Kidney (tissue), 14 donors: ENCODE data around the gene ZNF784. TPM values are rescaled to one million over a fixed set of nuclear protein-coding genes. Genes with fewer than 3 reads are reported as not detected.
A peak's percentile ranks its signal among the peaks of the same experiment; 100 is the strongest.

Experiments used
- DNase-seq, 5 donors: peaks; one replicate each; pipeline ENCODE4 v3.0.0-alpha.2; 2013 to 2020
- FAIRE-seq: peaks from 2 replicates; lab custom pipeline; 2012; peaks lifted over from hg19 to GRCh38; lab: Jason Lieb, UNC
- H3K27ac ChIP-seq, 2 donors: one replicate each; pipeline ENCODE4 v1.7.0; 2013; ENCODE audit warnings: low read depth in 2 of 2, low read length in 2 of 2, inconsistent platforms in 1 of 2
- H3K27me3 ChIP-seq: one replicate; pipeline ENCODE4 v1.7.1; 2013; ENCODE audit warnings: low read length, inconsistent platforms; ENCODE audit not compliant: control insufficient read depth, insufficient read depth
- H3K36me3 ChIP-seq, 3 donors: one replicate each; pipeline versions ENCODE4 v1.7.0 to v1.7.1; 2013; ENCODE audit warnings: low read length in 3 of 3, control low read depth in 1 of 3, inconsistent platforms in 1 of 3; ENCODE audit not compliant: insufficient read depth in 3 of 3, control insufficient read depth in 2 of 3
- H3K4me1 ChIP-seq, 3 donors: one replicate each; pipeline versions ENCODE4 v1.7.0 to v1.7.1; 2013; ENCODE audit warnings: low read length in 3 of 3, inconsistent platforms in 1 of 3, low read depth in 1 of 3; ENCODE audit not compliant: control insufficient read depth in 2 of 3, insufficient read depth in 2 of 3
- H3K4me3 ChIP-seq, 3 donors: one replicate each; pipeline versions ENCODE4 v1.7.0 to v1.8.1; 2013; ENCODE audit warnings: low read length in 3 of 3, control low read depth in 1 of 3, inconsistent platforms in 1 of 3
- H3K9ac ChIP-seq, 3 donors: one replicate each; pipeline versions ENCODE4 v1.7.0 to v1.7.1; 2013; ENCODE audit warnings: low read length in 3 of 3, control low read depth in 1 of 3, inconsistent platforms in 1 of 3
- H3K9me3 ChIP-seq, 3 donors: one replicate each; pipeline versions ENCODE4 v1.7.0 to v1.7.1; 2013; ENCODE audit warnings: low read length in 3 of 3, control low read depth in 1 of 3, inconsistent platforms in 1 of 3; ENCODE audit not compliant: control insufficient read depth in 2 of 3, insufficient read depth in 1 of 3
- intact Hi-C: fragments of 100-400 bp; cut with DNase I; formaldehyde crosslinking; loops from one replicate; pipeline ENCODE4 v1.11.1; 2022
- polyA plus RNA-seq: library from polyadenylated mRNA; stranded (reverse); fragments of 350-450 nt; fragmentation: Illumina TruSeq; extraction: RNeasy Lipid Tissue Mini Kit (QIAGEN cat#74804); gene quantifications from one replicate; pipeline ENCODE4 v1.2.3, GENCODE V29; 2014; ENCODE audit warnings: low read depth, low replicate concordance; ENCODE audit not compliant: insufficient read depth
- total RNA-seq: library from RNA; stranded (reverse); fragmentation: NEBNext Ultra II Directional; extraction: Animal tissue kit (Norgen Biotek cat#: 25700); gene quantifications from one replicate; pipeline ENCODE4 v1.2.1, GENCODE V29; 2021
- TF ChIP-seq, protein P1 (sequence below): IDR thresholded peaks from 3 replicates; pipeline ENCODE4 v1.5.1; 2012; ENCODE audit warnings: mild to moderate bottlenecking, moderate library complexity, borderline replicate concordance; ENCODE audit not compliant: insufficient read depth; ENCODE audit errors: extremely low read depth
- donor health status: control.
- donor health status: control.
- donor health status: control.
- donor health status: control.
- donor health status: control.
- donor health status: DM: yes; HTN: yes; CAD: no.
- donor health status: Normal renal cell carcinoma (clear cell type).

Gene ZNF784
- total and polyA plus RNA-seq, 2 donors from 2014 or later: 6.6 to 9.8 TPM

DNA sequence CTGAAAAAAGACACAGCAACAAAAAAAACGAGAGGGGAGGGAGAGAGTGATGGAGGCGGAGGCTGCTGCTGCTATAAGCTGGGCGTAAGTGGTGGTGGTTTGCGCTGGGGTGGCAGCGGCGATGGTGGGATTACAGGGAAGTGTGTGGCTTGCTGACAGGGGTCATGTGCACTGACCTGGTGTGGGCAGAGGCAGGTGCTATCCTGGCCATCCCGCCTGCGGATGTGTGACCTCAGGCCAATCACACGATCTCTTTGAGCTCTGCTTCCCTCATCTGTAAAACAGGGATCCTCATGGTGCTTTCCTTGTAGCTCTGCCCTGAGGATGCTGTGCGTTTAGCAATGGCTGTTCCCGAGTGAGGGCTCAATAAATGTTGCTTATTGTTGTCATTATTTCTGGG, 13.2 kb upstream of the ZNF784 start:
- no peaks in the 10 kb centered on the region for H3K27me3 ChIP-seq
- TF ChIP-seq, protein P1, sequence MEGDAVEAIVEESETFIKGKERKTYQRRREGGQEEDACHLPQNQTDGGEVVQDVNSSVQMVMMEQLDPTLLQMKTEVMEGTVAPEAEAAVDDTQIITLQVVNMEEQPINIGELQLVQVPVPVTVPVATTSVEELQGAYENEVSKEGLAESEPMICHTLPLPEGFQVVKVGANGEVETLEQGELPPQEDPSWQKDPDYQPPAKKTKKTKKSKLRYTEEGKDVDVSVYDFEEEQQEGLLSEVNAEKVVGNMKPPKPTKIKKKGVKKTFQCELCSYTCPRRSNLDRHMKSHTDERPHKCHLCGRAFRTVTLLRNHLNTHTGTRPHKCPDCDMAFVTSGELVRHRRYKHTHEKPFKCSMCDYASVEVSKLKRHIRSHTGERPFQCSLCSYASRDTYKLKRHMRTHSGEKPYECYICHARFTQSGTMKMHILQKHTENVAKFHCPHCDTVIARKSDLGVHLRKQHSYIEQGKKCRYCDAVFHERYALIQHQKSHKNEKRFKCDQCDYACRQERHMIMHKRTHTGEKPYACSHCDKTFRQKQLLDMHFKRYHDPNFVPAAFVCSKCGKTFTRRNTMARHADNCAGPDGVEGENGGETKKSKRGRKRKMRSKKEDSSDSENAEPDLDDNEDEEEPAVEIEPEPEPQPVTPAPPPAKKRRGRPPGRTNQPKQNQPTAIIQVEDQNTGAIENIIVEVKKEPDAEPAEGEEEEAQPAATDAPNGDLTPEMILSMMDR: no peak
- no peaks in the 10 kb centered on the region for H3K36me3 ChIP-seq
- peaks cover 3 to 35% (median 7%) of the 10 kb centered on the region in 3 donors for H3K4me1 ChIP-seq
- no peaks in the 10 kb centered on the region for H3K9me3 ChIP-seq
- DNase-seq (peak in 2 of 5 donors; percentile 45 to 79), FAIRE-seq (no peak)
- intact Hi-C loops: no loop called here
- H3K4me3 ChIP-seq: no peak overlapping the region
- no peak overlapping the region for H3K9ac ChIP-seq
- H3K27ac ChIP-seq: no peak overlapping the region

DNA sequence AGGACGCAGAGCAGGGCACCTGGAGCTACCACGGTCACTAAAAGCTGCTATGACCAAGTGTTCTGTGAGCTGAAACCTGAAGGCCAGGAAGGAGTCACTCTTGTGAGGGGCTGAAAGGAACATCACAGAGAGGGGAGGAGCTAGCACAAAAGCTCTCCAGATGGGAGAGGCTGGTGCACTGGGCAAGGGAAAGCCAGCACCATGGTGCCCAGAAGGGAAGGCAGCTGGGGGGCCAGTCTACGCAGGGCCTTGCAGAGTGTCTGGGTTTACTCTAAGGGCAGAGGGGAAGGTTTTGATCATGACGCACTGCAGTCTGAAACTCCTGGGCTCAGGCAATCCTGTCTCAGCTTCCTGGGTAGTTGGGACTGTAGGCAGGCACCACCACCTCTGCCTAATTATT, 12.4 kb upstream of the ZNF784 start:
- intact Hi-C loops: no loop called here
- peak in 1 of 5 donors; percentile 39 for DNase-seq
- TF ChIP-seq, protein P1: no peak

DNA sequence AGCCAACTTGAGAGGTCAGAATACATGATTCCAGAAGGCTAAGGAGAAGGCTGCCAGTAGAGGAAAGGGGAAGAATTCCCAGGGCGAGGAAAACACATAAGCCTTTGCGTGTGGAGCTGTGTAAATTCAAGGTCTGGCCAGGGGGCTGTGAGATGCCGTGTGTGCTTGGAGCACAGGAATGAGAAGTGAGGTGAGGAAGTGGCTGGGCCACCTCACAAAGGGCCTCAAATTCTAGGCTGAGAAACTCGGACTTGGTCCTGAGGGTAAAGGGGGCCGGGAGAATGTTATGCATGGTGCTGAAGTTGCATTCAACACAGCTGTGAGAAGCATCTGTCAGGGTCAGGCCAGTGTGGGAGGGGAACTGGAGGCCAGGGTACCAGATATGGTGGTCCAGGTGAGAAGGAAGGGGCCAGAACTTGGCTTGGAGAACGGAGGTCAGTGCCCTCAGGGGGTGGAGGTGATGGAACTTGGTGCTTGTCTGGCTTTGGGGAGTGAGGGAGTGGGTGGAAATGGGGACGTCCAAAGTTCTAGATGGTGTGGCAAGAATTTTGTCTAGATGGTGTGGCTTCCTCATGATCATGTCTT, 11.6 kb upstream of the ZNF784 start:
- Histone ChIP-seq H3K9me3 (no peaks in the 10 kb centered on the region), H3K4me3 (peak overlapping the region; percentile 95 to 100 (median 97)), H3K4me1 (peaks cover 3 to 31% (median 7%) of the 10 kb centered on the region in 3 donors), H3K27ac (peak overlapping the region; percentile 97), H3K27me3 (no peaks in the 10 kb centered on the region), H3K36me3 (no peaks in the 10 kb centered on the region), H3K9ac (peak overlapping the region; percentile 98 to 100 (median 100))
- DNase-seq (peak in 1 of 5 donors; percentile 53), FAIRE-seq (no peak)
- TF ChIP-seq, protein P1: no peak
- intact Hi-C loops: no loop called here

More for the DNA sequence above, 12.4 kb upstream of the ZNF784 start:
- Histone ChIP-seq H3K9ac (peak overlapping the region in 1 of 3 donors; percentile 100), H3K27ac (no peak overlapping the region), H3K27me3 (no peaks in the 10 kb centered on the region), H3K9me3 (no peaks in the 10 kb centered on the region), H3K4me1 (peaks cover 3 to 31% (median 7%) of the 10 kb centered on the region in 3 donors), H3K4me3 (peak overlapping the region in 2 of 3 donors; percentile 95 to 100), H3K36me3 (no peaks in the 10 kb centered on the region)
- FAIRE-seq: no peak
